IMR-90 (cell line): ENCODE data around the gene LGI2. TPM values are rescaled to one million over a fixed set of nuclear protein-coding genes. Genes with fewer than 3 reads are reported as not detected.
A peak's percentile ranks its signal among the peaks of the same experiment; 100 is the strongest.

Experiments used
- ATAC-seq: fragments of 200-7000 bp; cut with Tn5 transposase; 2 replicates; pipeline ENCODE4 v1.9.1; 2020; ENCODE audit warnings: low read depth, mild to moderate bottlenecking, moderate library complexity
- BruUV-seq: library from RNA; stranded (reverse); fragments of 400-500 nt; replicated peaks from 2 replicates; lab custom pipeline; 2021; lab: Mats Ljungman, UMichigan
- CTCF ChIA-PET: fragments of 300-600 bp; formaldehyde crosslinking; extraction: SDS; loops from one replicate; lab custom pipeline; 2021; ENCODE audit warnings: antibody characterized with exemption; lab: Yijun Ruan, JAX
- POLR2A ChIA-PET: fragments of 300-600 bp; sonication (Branson Sonifier 250); formaldehyde crosslinking; loops from one replicate; lab custom pipeline; 2022; ENCODE audit warnings: antibody characterized with exemption; ENCODE audit not compliant: unreplicated experiment; lab: Charles Lee
- DNase-seq: peaks from one replicate; pipeline ENCODE4 v3.0.0; 2013
- H2AFZ ChIP-seq: replicated peaks from 2 replicates; pipeline ENCODE3; 2013; ENCODE audit warnings: low read length, mild to moderate bottlenecking; ENCODE audit not compliant: poor library complexity
- H2AK5ac ChIP-seq: 2 replicates; pipeline ENCODE4 v1.6.1; 2013; ENCODE audit warnings: low read depth, low read length, inconsistent platforms
- H2AK9ac ChIP-seq: replicated peaks from 2 replicates; pipeline ENCODE3; 2013; ENCODE audit warnings: mild to moderate bottlenecking, low read depth, low read length, moderate library complexity; ENCODE audit not compliant: poor library complexity
- H2BK120ac ChIP-seq: 2 replicates; pipeline ENCODE4 v1.6.1; 2013; ENCODE audit warnings: low read depth, low read length, inconsistent platforms
- H2BK15ac ChIP-seq: 3 replicates; pipeline ENCODE4 v1.6.1; 2013; ENCODE audit warnings: low read depth, low read length, inconsistent platforms
- H2BK20ac ChIP-seq: 2 replicates; pipeline ENCODE4 v1.6.1; 2013; ENCODE audit warnings: low read depth, mild to moderate bottlenecking, inconsistent platforms, low read length, moderate library complexity
- H2BK5ac ChIP-seq: 2 replicates; pipeline ENCODE4 v1.6.1; 2013; ENCODE audit warnings: mild to moderate bottlenecking, low read depth, low read length, inconsistent platforms; ENCODE audit not compliant: poor library complexity, severe bottlenecking
- H3K14ac ChIP-seq: replicated peaks from 2 replicates; pipeline ENCODE4 v1.6.1; 2013; ENCODE audit warnings: low read depth, low read length, inconsistent platforms
- H3K18ac ChIP-seq: 2 replicates; pipeline ENCODE4 v1.6.1; 2013; ENCODE audit warnings: low read depth, low read length, control low read depth
- H3K23ac ChIP-seq: 2 replicates; pipeline ENCODE4 v1.6.1; 2013; ENCODE audit warnings: low read depth, low read length, inconsistent platforms
- H3K27ac ChIP-seq: 2 replicates; pipeline ENCODE4 v1.5.1; 2013; ENCODE audit warnings: mild to moderate bottlenecking, control low read depth, low read length; ENCODE audit not compliant: insufficient read depth
- H3K27me3 ChIP-seq: 2 replicates; pipeline ENCODE4 v1.6.1; 2013; ENCODE audit warnings: low read length; ENCODE audit not compliant: control insufficient read depth, insufficient read depth
- H3K36me3 ChIP-seq: 2 replicates; pipeline ENCODE4 v1.6.1; 2013; ENCODE audit warnings: low read length, mixed read lengths; ENCODE audit not compliant: control insufficient read depth, insufficient read depth
- H3K4ac ChIP-seq: 2 replicates; pipeline ENCODE4 v1.6.1; 2013; ENCODE audit warnings: low read depth, low read length, inconsistent platforms
- H3K4me1 ChIP-seq: 2 replicates; pipeline ENCODE4 v1.6.1; 2013; ENCODE audit warnings: low read length, mixed read lengths; ENCODE audit not compliant: control insufficient read depth, insufficient read depth
- H3K4me2 ChIP-seq: 2 replicates; pipeline ENCODE4 v1.6.1; 2013; ENCODE audit warnings: low read depth, mild to moderate bottlenecking, control low read depth, low read length, moderate library complexity
- H3K4me3 ChIP-seq: 2 replicates; pipeline ENCODE4 v1.5.1; 2013; ENCODE audit warnings: low read depth, mild to moderate bottlenecking, control low read depth, low read length, moderate library complexity; ENCODE audit not compliant: insufficient read depth
- H3K56ac ChIP-seq: 2 replicates; pipeline ENCODE4 v1.6.1; 2013; ENCODE audit warnings: low read length, inconsistent platforms; ENCODE audit not compliant: insufficient read depth; ENCODE audit errors: extremely low read depth
- H3K79me1 ChIP-seq, 2 experiments: 2 replicates each; pipeline ENCODE4 v1.6.1; 2013; ENCODE audit warnings: low read length in 2 of 2, inconsistent platforms in 1 of 2, low read depth in 1 of 2
- H3K9ac ChIP-seq: 2 replicates; pipeline ENCODE4 v1.6.1; 2013; ENCODE audit warnings: low read depth, low read length, control low read depth
- H3K9me1 ChIP-seq: 2 replicates; pipeline ENCODE4 v1.6.1; 2013; ENCODE audit warnings: low read length, inconsistent platforms; ENCODE audit not compliant: insufficient read depth
- H3K9me3 ChIP-seq: 2 replicates; pipeline ENCODE4 v1.6.1; 2013; ENCODE audit warnings: low read length; ENCODE audit not compliant: control insufficient read depth, insufficient read depth
- H4K20me1 ChIP-seq: 2 replicates; pipeline ENCODE4 v1.6.1; 2013; ENCODE audit warnings: low read length, inconsistent platforms; ENCODE audit not compliant: insufficient read depth
- H4K5ac ChIP-seq: 2 replicates; pipeline ENCODE4 v1.6.1; 2013; ENCODE audit warnings: mild to moderate bottlenecking, low read depth, low read length, control low read depth
- H4K8ac ChIP-seq, 2 experiments: 2 replicates each; pipeline ENCODE4 v1.6.1; 2013; ENCODE audit warnings: low read depth in 2 of 2, low read length in 2 of 2, control low read depth in 1 of 2, inconsistent platforms in 1 of 2
- H4K91ac ChIP-seq: 2 replicates; pipeline ENCODE4 v1.6.1; 2013; ENCODE audit warnings: low read depth, low read length, inconsistent platforms; ENCODE audit not compliant: insufficient read depth
- BHLHE40 ChIP-seq: fragments of 150-350 bp; IDR thresholded peaks from 2 replicates; pipeline ENCODE4 v1.6.1; 2016; ENCODE audit warnings: mild to moderate bottlenecking, low read depth, low read length
- CEBPB ChIP-seq: IDR thresholded peaks from 2 replicates; pipeline ENCODE4 v1.6.1; 2012; ENCODE audit warnings: low read depth, low read length, improper control_type of control experiment
- CHD1 ChIP-seq: IDR thresholded peaks from 2 replicates; pipeline ENCODE4 v1.6.1; 2012; ENCODE audit warnings: low read depth, low read length, improper control_type of control experiment
- CTCF ChIP-seq: conservative IDR thresholded peaks from 2 replicates; pipeline ENCODE4 v1.5.1; 2012; ENCODE audit warnings: mild to moderate bottlenecking, low read depth, low read length, improper control_type of control experiment
- MAFK ChIP-seq: IDR thresholded peaks from 2 replicates; pipeline ENCODE4 v1.6.1; 2012; ENCODE audit warnings: low read depth, low read length, improper control_type of control experiment
- MAZ ChIP-seq: IDR thresholded peaks from 2 replicates; pipeline ENCODE4 v1.6.1; 2012; ENCODE audit warnings: low read depth, mild to moderate bottlenecking, low read length, improper control_type of control experiment, moderate library complexity, borderline replicate concordance
- MXI1 ChIP-seq: IDR thresholded peaks from 2 replicates; pipeline ENCODE4 v1.6.1; 2012; ENCODE audit warnings: low read depth, mild to moderate bottlenecking, low read length, moderate library complexity, borderline replicate concordance
- NFE2L2 ChIP-seq: fragments of 150-350 bp; IDR thresholded peaks from 2 replicates; pipeline ENCODE4 v1.6.1; 2016; ENCODE audit warnings: low read depth, mild to moderate bottlenecking, low read length
- POLR2A ChIP-seq: IDR thresholded peaks from 2 replicates; pipeline ENCODE4 v1.6.1; 2012; ENCODE audit warnings: mild to moderate bottlenecking, low read depth, low read length
- RAD21 ChIP-seq: IDR thresholded peaks from 2 replicates; pipeline ENCODE4 v1.6.1; 2012; ENCODE audit warnings: low read length, improper control_type of control experiment
- RCOR1 ChIP-seq: IDR thresholded peaks from 2 replicates; pipeline ENCODE4 v1.6.1; 2012; ENCODE audit warnings: mild to moderate bottlenecking, low read length, improper control_type of control experiment; ENCODE audit not compliant: insufficient replicate concordance
- RFX5 ChIP-seq: IDR thresholded peaks from 2 replicates; pipeline ENCODE4 v1.8.0; 2012; ENCODE audit warnings: low read depth, mild to moderate bottlenecking, low read length, moderate library complexity
- SMC3 ChIP-seq: fragments of 150-350 bp; IDR thresholded peaks from 2 replicates; pipeline ENCODE4 v1.6.1; 2016; ENCODE audit warnings: low read depth, mild to moderate bottlenecking, antibody characterized with exemption, low read length, moderate library complexity
- USF2 ChIP-seq: fragments of 150-350 bp; IDR thresholded peaks from 2 replicates; pipeline ENCODE4 v1.6.1; 2017; ENCODE audit warnings: mild to moderate bottlenecking, antibody characterized with exemption, low read length, low read depth
- WGBS, 2 experiments: methylation state at CpG; one replicate each; pipeline versions ENCODE4 v1.1.5 to v1.1.7; 2013; ENCODE audit warnings: missing lambda C conversion rate in 2 of 2; ENCODE audit not compliant: insufficient read length in 1 of 2; ENCODE audit errors: extremely low coverage in 2 of 2; 5-methylcytosine and 5-hydroxymethylcytosine counted together
- dilution Hi-C: fragments of 300-500 bp; cut with HindIII; formaldehyde crosslinking; loops from one replicate; pipeline ENCODE4 v1.14.3; 2018; ENCODE audit warnings: low sequenced_read_pairs; ENCODE audit not compliant: unreplicated experiment
- in situ Hi-C: fragments of 300-500 bp; cut with MboI; formaldehyde crosslinking; loops from 3 replicates; pipeline ENCODE4 v1.14.3; 2019; ENCODE audit warnings: low sequenced_read_pairs, inconsistent platforms, mixed read lengths
- intact Hi-C: fragments of 100-400 bp; cut with micrococcal nuclease; formaldehyde crosslinking; loops from 2 replicates; pipeline ENCODE4 v1.10.0; 2022
- polyA plus RNA-seq, 3 experiments: library from polyadenylated mRNA; depleted of rRNA; stranded (reverse); fragments of >200 nt; gene quantifications; 2 replicates each; pipeline ENCODE4 v1.2.3, GENCODE V29; 2012; ENCODE audit warnings: low replicate concordance in 1 of 3
- total RNA-seq: library from RNA; depleted of rRNA; stranded (reverse); fragments of >200 nt; gene quantifications from 2 replicates; pipeline ENCODE4 v1.2.3, GENCODE V29; 2012
- TF ChIP-seq, protein P1 (sequence below): fragments of 150-350 bp; IDR thresholded peaks from 2 replicates; pipeline ENCODE4 v1.6.1; 2016; ENCODE audit warnings: low read depth, mild to moderate bottlenecking, low read length, moderate library complexity, borderline replicate concordance

LGI2 gene
- total and polyA plus RNA-seq, 2 of the 4 experiments (the other 2 are of a cell fraction), result not detected

- no peak overlapping the region for H3K4me3 ChIP-seq
- ATAC-seq, result peak; percentile 53; the same call in 1 of the 2 replicates
- peak; percentile 77 for TF ChIP-seq CTCF
- TF ChIP-seq RAD21, result peak; percentile 68
- TF ChIP-seq BHLHE40, result no peak
- TF ChIP-seq, protein P1, sequence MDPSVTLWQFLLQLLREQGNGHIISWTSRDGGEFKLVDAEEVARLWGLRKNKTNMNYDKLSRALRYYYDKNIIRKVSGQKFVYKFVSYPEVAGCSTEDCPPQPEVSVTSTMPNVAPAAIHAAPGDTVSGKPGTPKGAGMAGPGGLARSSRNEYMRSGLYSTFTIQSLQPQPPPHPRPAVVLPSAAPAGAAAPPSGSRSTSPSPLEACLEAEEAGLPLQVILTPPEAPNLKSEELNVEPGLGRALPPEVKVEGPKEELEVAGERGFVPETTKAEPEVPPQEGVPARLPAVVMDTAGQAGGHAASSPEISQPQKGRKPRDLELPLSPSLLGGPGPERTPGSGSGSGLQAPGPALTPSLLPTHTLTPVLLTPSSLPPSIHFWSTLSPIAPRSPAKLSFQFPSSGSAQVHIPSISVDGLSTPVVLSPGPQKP, result no peak
- TF ChIP-seq MAZ, result no peak
- no peak for TF ChIP-seq MAFK
- TF ChIP-seq SMC3, result peak; percentile 83
- TF ChIP-seq CHD1, result no peak
- no peak for TF ChIP-seq USF2
- no peak for TF ChIP-seq CEBPB
- TF ChIP-seq NFE2L2, result no peak
- TF ChIP-seq POLR2A, result no peak
- TF ChIP-seq RFX5, result no peak
- no peak for TF ChIP-seq RCOR1
- no peak for TF ChIP-seq MXI1
Observed at GRCh38 chr4:24980064-24980690, 50.6 kb downstream of the LGI2 start.

More at GRCh38 chr4:24980064-24980690, 50.6 kb downstream of the LGI2 start:
- Histone ChIP-seq H3K27me3 (peaks cover 36% of the 10 kb centered on the region), H2AFZ (no peak overlapping the region), H3K18ac (no peak overlapping the region), H3K79me1 (no peaks in the 10 kb centered on the region), H4K5ac (no peak overlapping the region), H3K9ac (no peak overlapping the region), H2AK9ac (no peak overlapping the region), H2AK5ac (no peak overlapping the region), H4K8ac (no peak overlapping the region), H3K14ac (no peak overlapping the region), H3K56ac (no peak overlapping the region), H2BK5ac (no peak overlapping the region), H2BK15ac (no peak overlapping the region), H3K4ac (no peak overlapping the region), H3K9me1 (peaks cover 3% of the 10 kb centered on the region; the same call in 1 of the 2 replicates), H3K23ac (no peak overlapping the region), H3K4me2 (peak overlapping the region; percentile 81; the same call in 1 of the 2 replicates), H3K4me1 (no peaks in the 10 kb centered on the region), H4K91ac (no peak overlapping the region), H3K36me3 (no peaks in the 10 kb centered on the region), H3K27ac (no peak overlapping the region), H3K9me3 (no peaks in the 10 kb centered on the region), H2BK20ac (no peak overlapping the region), H4K20me1 (no peaks in the 10 kb centered on the region), H2BK120ac (no peak overlapping the region)
- intact Hi-C loops, result loop anchor here (1.0 to 10.0 kb wide), 5 partner anchors 58 to 397 kb away; no protein-coding TSS in a partner anchor
- no TSS peak for BruUV-seq
- ChIA-PET CTCF (interaction anchor here (0.6 to 1.8 kb wide), 22 partner anchors 10 to 1359 kb away, joined by 3 to 8 read pairs (median 4); no protein-coding TSS in a partner anchor), POLR2A (interaction anchor here (0.6 kb wide), 1 partner anchor 325 kb away, joined by 5 read pairs; no protein-coding TSS in a partner anchor)
- DNase-seq, result peak; percentile 62
- in situ Hi-C loops, result loop anchor here (25.0 kb wide), 1 partner anchor 382 kb away; no protein-coding TSS in a partner anchor
- no CpG with 5 or more reads among the region's 17 CpGs for WGBS, 2 experiments
- dilution Hi-C loops, result no loop called here
